A673 (cell line): ENCODE results near the gene SLC16A10.

Experiments
- CTCF ChIP-seq: fragments of 300-800, 200-600 bp; sonication (generic); conservative IDR thresholded peaks from 2 replicates; pipeline ENCODE4 v1.5.1; 2017; ENCODE audit warnings: low read depth, mild to moderate bottlenecking, antibody characterized with exemption, low read length, moderate library complexity, mixed read lengths
- EZH2 ChIP-seq: fragments of 200-600 bp; sonication (generic); IDR thresholded peaks from 2 replicates; pipeline ENCODE4 v1.6.1; 2017; ENCODE audit warnings: borderline replicate concordance, low read depth, mild to moderate bottlenecking, mixed read lengths, antibody characterized with exemption, low read length; ENCODE audit not compliant: poor library complexity, severe bottlenecking

GRCh38 chr6:111124406-111124805 is 37.1 kb downstream of the SLC16A10 start:
- TF ChIP-seq CTCF = no peak
- TF ChIP-seq EZH2 = no peak
